Kidney epithelial cell (primary cell): Measurements from ENCODE around the gene SUGP1. TPM values are rescaled to one million over a fixed set of nuclear protein-coding genes. Genes with fewer than 3 reads are reported as not detected.

ENCODE experiments used
- DNase-seq: peaks from one replicate; pipeline ENCODE4 v3.0.0-alpha.2; 2010; ENCODE audit warnings: low read depth
- H3K27me3 ChIP-seq: 2 replicates; pipeline ENCODE4 v1.6.0; 2011; ENCODE audit warnings: low read length; ENCODE audit not compliant: control insufficient read depth, insufficient read depth
- H3K36me3 ChIP-seq: 2 replicates; pipeline ENCODE4 v1.5.1; 2011; ENCODE audit warnings: low read length; ENCODE audit not compliant: control insufficient read depth, insufficient read depth
- H3K4me3 ChIP-seq: 2 replicates; pipeline ENCODE4 v1.5.1; 2011; ENCODE audit warnings: low read depth, mild to moderate bottlenecking, control low read depth, low read length
- total RNA-seq: library from RNA; depleted of rRNA; stranded (reverse); fragments of >200 nt; gene quantifications from 2 replicates; pipeline ENCODE4 v1.2.3, GENCODE V29; 2015
- TF ChIP-seq, protein P1 (sequence below): IDR thresholded peaks from 2 replicates; pipeline ENCODE4 v1.5.1; 2011; ENCODE audit warnings: mild to moderate bottlenecking, moderate library complexity, low read length, control low read depth, inconsistent platforms; ENCODE audit not compliant: insufficient read depth, poor library complexity, severe bottlenecking

The SUGP1 gene
- total RNA-seq, 1 donor from 2014 or later = 44.0 TPM

DNA sequence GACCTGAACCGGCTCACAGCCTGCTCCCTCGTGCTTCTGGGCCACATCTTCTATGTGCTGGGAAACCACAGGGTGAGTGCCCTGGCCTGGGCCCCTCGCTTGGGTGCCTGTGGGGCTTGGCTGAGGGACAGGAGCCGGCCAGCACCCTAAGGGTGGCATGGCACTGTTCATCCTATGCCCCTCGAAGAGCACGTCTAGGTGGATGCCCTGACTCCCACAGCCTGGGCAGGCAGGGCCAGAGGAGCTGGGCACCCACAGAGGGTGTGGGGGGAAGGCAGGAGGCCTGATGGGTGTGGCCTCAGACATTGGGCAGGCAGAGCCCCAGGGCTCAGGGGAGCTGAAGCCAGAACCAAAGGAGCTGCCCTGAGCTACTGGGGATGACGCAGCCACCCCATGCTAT lies 29.1 kb upstream of the SUGP1 start:
- TF ChIP-seq, protein P1, sequence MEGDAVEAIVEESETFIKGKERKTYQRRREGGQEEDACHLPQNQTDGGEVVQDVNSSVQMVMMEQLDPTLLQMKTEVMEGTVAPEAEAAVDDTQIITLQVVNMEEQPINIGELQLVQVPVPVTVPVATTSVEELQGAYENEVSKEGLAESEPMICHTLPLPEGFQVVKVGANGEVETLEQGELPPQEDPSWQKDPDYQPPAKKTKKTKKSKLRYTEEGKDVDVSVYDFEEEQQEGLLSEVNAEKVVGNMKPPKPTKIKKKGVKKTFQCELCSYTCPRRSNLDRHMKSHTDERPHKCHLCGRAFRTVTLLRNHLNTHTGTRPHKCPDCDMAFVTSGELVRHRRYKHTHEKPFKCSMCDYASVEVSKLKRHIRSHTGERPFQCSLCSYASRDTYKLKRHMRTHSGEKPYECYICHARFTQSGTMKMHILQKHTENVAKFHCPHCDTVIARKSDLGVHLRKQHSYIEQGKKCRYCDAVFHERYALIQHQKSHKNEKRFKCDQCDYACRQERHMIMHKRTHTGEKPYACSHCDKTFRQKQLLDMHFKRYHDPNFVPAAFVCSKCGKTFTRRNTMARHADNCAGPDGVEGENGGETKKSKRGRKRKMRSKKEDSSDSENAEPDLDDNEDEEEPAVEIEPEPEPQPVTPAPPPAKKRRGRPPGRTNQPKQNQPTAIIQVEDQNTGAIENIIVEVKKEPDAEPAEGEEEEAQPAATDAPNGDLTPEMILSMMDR = no peak
- no peak for DNase-seq
- Histone ChIP-seq H3K27me3 (no peaks in the 10 kb centered on the region), H3K36me3 (peaks cover 10% of the 10 kb centered on the region), H3K4me3 (no peak overlapping the region)

DNA sequence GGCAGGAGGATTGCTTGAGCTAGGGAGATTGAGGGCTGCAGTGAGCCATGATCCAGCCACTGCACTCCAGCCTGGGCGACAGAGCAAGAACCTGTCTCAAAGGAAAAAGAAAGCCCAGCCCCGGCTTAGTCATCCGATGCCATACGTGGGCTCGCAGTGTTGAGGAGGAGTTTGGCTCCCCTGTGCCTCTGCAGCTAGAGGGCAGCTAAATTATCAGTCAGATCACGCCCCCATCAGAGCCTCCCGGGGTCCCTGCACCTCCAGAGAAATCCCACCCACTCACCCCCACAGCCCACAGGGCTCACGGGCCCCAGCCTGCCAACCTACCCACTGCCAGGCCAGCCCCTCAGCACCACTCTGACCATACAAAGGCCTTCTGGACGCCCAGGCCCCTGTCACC lies 28.0 kb upstream of the SUGP1 start:
- TF ChIP-seq, protein P1 = no peak
- H3K36me3 ChIP-seq = peaks cover 7% of the 10 kb centered on the region
- no peak overlapping the region for H3K4me3 ChIP-seq
- no peaks in the 10 kb centered on the region for H3K27me3 ChIP-seq
- no peak for DNase-seq

DNA sequence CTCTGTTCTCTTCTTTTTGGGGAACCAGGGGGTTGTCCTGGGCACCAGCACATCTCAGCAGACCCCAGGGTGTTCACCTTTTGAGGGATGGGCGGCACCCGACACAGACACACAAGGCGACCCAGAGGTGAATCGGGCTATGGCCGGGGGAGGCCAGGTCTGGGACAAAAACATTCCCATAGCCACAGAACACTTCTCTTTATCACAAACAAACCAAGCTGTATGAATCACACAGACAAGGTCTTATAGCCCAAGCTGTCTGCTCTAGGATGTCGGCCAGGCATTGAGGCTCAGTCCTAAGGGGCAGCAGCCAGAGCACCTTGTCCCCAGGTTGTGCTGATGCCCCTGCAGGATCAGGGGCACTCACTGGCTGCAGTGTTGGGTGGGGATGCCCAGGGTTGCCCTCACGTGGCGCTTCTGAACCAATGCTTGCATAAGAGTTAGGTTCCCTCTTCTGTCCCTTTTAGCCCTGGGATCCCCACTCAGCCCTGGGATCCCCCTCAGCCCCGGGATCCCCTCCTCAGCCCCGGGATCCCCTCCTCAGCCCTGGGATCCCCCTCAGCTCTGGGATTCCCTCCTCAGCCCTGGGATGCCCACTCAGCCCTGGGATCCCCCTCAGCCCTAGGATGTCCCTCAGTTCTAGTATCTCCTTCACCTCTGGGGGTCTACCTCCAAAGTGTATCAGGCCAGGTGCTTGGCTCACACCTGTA lies 27.2 kb upstream of the SUGP1 start:
- Histone ChIP-seq H3K36me3 (peaks cover 9% of the 10 kb centered on the region), H3K27me3 (no peaks in the 10 kb centered on the region), H3K4me3 (no peak overlapping the region)
- TF ChIP-seq, protein P1 = no peak
- DNase-seq = no peak

DNA sequence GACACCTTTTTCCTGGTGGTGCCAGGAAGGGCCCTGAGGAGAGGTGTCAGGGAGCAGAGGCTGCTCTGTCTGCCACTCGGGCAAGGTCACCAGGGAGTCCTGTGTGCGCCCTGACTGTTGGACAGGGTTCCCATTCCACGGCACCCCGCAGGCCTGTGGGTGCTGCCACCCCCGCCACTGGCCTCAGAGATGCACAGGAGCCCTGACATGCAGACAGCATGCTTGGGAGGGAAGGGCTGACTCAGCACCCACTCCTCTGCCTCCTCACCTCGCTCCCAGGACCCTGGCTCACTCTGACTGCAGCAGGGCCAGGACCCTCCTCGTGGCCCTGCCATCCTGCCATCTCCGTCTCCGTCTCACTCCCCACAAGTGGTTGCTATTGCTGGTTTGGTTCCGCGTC lies 25.7 kb upstream of the SUGP1 start:
- DNase-seq = no peak
- no peaks in the 10 kb centered on the region for H3K27me3 ChIP-seq
- H3K36me3 ChIP-seq = peaks cover 9% of the 10 kb centered on the region
- TF ChIP-seq, protein P1 = no peak
- H3K4me3 ChIP-seq = no peak overlapping the region

DNA sequence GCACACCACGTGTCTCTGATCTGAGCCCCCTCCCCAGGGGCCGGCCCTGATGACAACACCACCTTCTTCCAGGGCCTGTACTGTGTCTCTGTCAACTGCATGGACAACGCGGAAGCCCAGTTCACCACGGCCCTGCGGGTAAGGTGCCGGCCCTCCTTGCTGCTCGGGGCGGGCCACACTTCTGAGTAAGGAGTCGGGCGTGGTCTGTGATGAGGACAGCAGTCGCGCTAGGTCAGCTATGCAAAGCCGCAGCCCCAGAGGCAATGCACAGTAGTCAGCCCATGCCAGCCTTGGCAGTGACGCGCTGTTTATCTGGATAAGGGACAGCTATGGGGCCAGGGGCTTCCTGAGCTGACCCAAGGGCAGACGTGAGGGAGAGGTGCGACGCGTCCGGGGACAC lies 24.9 kb upstream of the SUGP1 start:
- H3K4me3 ChIP-seq = no peak overlapping the region
- TF ChIP-seq, protein P1 = no peak
- H3K36me3 ChIP-seq = peaks cover 9% of the 10 kb centered on the region
- no peaks in the 10 kb centered on the region for H3K27me3 ChIP-seq
- no peak for DNase-seq

DNA sequence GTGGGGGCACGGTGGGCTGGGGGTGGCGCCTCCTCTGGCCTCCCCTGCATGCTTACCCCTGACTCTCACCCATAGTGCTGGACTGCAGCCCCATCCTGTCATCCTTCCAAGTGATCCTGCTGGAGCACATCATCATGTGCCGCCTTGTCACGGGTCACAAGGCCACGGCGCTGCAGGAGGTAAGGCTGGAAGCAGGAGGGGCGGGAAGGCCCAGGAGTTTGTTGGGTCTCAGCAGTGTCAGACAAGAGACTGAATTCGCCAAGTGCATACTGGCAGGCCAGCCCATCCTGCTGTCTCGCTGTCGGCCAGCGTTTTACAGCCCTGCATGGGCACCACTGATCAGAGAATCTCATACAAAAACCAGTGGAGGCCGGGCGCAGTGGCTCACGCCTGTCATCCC lies 23.5 kb upstream of the SUGP1 start:
- no peak overlapping the region for H3K4me3 ChIP-seq
- H3K36me3 ChIP-seq = peaks cover 9% of the 10 kb centered on the region
- no peaks in the 10 kb centered on the region for H3K27me3 ChIP-seq
- TF ChIP-seq, protein P1 = no peak
- DNase-seq = no peak
